ENCODE measurements around the gene OSBP. TPM values are rescaled to one million over a fixed set of nuclear protein-coding genes. Genes with fewer than 3 reads are reported as not detected.

Gene OSBP
- total RNA-seq, 1 donor from 2014 or later, result 60.5 TPM

Small RNA genes lying within 50 kb of the gene (small RNA-seq; reads per million reads assigned to genes)
- not detected for gene MIR3162

Other genes with a start within 250 kb of the OSBP start
- not detected for gene OR5A2, start 189.4 kb downstream of the OSBP start, total RNA-seq
- gene OR5A1, start 179.3 kb downstream of the OSBP start, total RNA-seq, result not detected
- gene OR4D6, start 158.8 kb downstream of the OSBP start, total RNA-seq, result not detected
- gene OR4D10, start 142.5 kb downstream of the OSBP start, total RNA-seq, result not detected
- gene OR4D11, start 112.2 kb downstream of the OSBP start, total RNA-seq, result not detected
- gene OR4D9, start 104.2 kb downstream of the OSBP start, total RNA-seq, result not detected
- 4.2 TPM for gene PATL1, start 53.3 kb upstream of the OSBP start, total RNA-seq
- gene OR10V1, start 98.1 kb upstream of the OSBP start, total RNA-seq, result not detected
- 2.6 TPM for gene STX3, start 139.6 kb upstream of the OSBP start, total RNA-seq
- gene MRPL16, start 195.0 kb upstream of the OSBP start, total RNA-seq, result 23.5 TPM
- not detected for gene CBLIF, start 229.7 kb upstream of the OSBP start, total RNA-seq